Urinary bladder (tissue), 4 donors: ENCODE measurements around the gene DGKG. TPM values are rescaled to one million over a fixed set of nuclear protein-coding genes. Genes with fewer than 3 reads are reported as not detected.

ENCODE experiments used
- DNase-seq: peaks from one replicate; pipeline ENCODE4 v3.0.0-alpha.2; 2015; ENCODE audit errors: extremely low spot score
- H3K27ac ChIP-seq: one replicate; pipeline ENCODE4 v1.5.1; 2013; ENCODE audit warnings: low read depth, mild to moderate bottlenecking, moderate library complexity
- H3K36me3 ChIP-seq: one replicate; pipeline ENCODE4 v1.6.1; 2013; ENCODE audit warnings: mild to moderate bottlenecking, moderate library complexity; ENCODE audit not compliant: insufficient read depth
- H3K4me1 ChIP-seq: one replicate; pipeline ENCODE4 v1.6.1; 2013; ENCODE audit warnings: mild to moderate bottlenecking, moderate library complexity; ENCODE audit not compliant: insufficient read depth
- H3K4me3 ChIP-seq: one replicate; pipeline ENCODE4 v1.5.1; 2013; ENCODE audit warnings: low read depth, low read length
- WGBS: extraction: QIAGEN DNeasy Blood & Tissue Kit; methylation state at CpG from one replicate; pipeline ENCODE4 v1.1.7; 2013; 5-methylcytosine and 5-hydroxymethylcytosine counted together
- polyA plus RNA-seq: library from polyadenylated mRNA; stranded (reverse); fragments of 200-250 nt; gene quantifications from one replicate; pipeline ENCODE4 v1.2.3, GENCODE V29; 2013
- total RNA-seq: library from RNA; depleted of rRNA; stranded (reverse); fragments of >200 nt; gene quantifications from one replicate; pipeline ENCODE4 v1.2.3, GENCODE V29; 2014
- donor health status: healthy with polysubstance abuse.
- donor health status: healthy.

The DGKG gene
- total and polyA plus RNA-seq, 2 donors, result 4.2 to 9.3 TPM

DNA sequence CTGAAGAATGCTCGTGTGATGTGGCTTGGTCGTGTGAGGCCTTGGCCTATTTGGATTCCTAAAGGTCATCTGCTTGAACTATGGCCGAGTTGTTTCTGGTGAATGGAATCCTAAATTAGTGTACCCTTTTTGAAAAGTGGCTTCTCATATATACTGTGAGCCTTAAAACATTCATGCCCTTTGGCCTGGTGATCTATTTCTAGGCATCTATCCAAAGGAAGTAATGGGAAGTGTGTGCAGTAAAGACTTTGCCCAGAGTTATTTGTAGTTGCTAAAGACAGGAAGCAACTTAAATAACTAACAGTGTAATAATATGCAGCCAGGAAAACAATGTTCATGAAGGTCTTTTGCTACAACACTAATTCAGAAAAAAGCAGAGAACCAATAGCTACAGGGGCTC, 3.0 kb downstream of the DGKG start:
- Histone ChIP-seq H3K36me3 (no peaks in the 10 kb centered on the region), H3K27ac (no peak overlapping the region), H3K4me3 (no peak overlapping the region), H3K4me1 (peaks cover 2% of the 10 kb centered on the region)
- DNase-seq, result no peak
- 74% methylated on average over 3 of the region's 3 CpGs for WGBS

GRCh38 chr3:186356152-186356551, 5.9 kb downstream of the DGKG start:
- WGBS, result 90% methylated on average over 5 of the region's 5 CpGs
- Histone ChIP-seq H3K4me3 (no peak overlapping the region), H3K4me1 (peaks cover 2% of the 10 kb centered on the region), H3K27ac (no peak overlapping the region), H3K36me3 (no peaks in the 10 kb centered on the region)
- no peak for DNase-seq

DNA sequence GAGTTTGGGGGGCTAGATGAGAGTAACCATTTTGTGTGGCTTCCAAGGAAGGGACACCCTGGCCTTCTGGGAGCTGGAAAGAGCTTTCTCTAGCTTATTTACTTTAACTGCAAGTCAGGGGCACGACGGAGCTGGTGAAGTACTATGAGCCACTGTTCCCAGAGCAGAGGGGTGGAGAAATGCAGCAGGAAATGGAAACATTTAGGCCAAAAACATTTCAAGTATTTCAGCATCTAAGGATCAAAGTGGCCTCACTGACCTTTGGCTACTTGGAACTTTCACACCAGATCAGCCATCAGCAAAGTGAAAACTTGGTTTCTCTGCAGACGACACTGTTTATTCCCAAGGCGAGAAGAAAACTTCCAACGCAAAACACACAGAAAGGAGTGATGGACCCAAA, 7.9 kb downstream of the DGKG start:
- H3K27ac ChIP-seq, result no peak overlapping the region
- no peaks in the 10 kb centered on the region for H3K36me3 ChIP-seq
- H3K4me3 ChIP-seq, result no peak overlapping the region
- no peak for DNase-seq
- H3K4me1 ChIP-seq, result no peaks in the 10 kb centered on the region
- 59% methylated on average over 5 of the region's 5 CpGs for WGBS

DNA sequence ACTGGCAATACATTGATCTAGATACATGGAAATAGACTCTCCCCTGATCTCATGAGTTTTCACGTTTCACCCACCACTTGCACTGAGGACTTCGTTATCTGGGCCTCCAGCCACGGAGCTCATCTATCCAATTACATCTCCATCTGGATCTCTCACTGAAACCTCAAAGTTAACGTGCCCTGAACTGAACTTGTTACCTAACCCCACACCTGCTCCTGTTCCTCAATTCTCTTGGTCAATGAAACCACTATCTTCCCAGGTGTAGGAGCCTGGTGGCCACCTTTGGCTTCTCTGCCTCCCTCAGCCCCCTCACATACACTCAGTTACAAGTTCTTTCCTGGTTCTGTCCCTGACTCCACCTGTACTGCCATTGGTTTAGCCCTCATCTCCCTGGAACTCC, 9.7 kb downstream of the DGKG start:
- 84% methylated on average over 4 of the region's 4 CpGs for WGBS
- no peak for DNase-seq
- H3K27ac ChIP-seq, result no peak overlapping the region
- no peak overlapping the region for H3K4me3 ChIP-seq
- no peaks in the 10 kb centered on the region for H3K36me3 ChIP-seq
- H3K4me1 ChIP-seq, result no peaks in the 10 kb centered on the region

DNA sequence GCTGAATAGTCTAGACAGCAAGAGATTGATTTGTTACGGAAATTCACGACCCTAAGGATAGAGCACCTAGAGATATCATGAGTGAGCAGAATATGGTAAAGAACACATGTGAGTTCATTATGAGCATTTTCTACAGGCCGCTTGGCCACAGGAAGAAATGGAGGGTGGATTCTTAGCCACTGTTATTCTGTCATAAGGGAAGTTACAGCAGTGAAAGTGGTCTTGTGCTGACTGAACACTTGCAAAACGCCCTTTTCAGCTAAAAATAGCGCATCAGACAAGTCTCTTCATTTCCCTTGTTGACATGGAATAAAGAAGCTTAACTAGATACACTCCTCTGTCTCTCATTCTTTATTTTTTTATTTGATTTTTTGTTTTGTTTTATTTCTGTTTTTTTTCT, 19.8 kb downstream of the DGKG start:
- WGBS, result 77% methylated on average over 5 of the region's 5 CpGs
- DNase-seq, result no peak
- Histone ChIP-seq H3K27ac (no peak overlapping the region), H3K4me1 (no peaks in the 10 kb centered on the region), H3K36me3 (no peaks in the 10 kb centered on the region), H3K4me3 (no peak overlapping the region)

DNA sequence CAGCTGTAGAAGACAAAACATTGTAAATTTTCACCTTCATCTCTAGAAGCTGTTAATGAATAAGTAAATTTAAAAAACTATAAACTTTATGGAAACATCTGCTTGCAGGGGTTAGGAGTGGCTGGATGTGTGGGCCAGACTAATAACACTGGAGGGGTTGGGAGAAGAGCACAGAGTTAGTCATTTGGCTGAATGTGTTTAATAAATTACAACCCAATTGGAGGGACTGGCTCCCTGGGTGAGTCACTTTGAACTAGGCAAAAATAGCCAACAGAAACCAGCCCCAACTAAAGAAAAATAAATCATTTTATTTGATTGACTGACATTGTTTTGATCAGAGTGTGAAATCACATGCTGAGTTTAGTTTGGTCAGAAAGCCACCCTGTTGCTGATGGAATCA, 21.8 kb downstream of the DGKG start:
- no peaks in the 10 kb centered on the region for H3K36me3 ChIP-seq
- no peak overlapping the region for H3K4me3 ChIP-seq
- H3K4me1 ChIP-seq, result no peaks in the 10 kb centered on the region
- no peak for DNase-seq
- no peak overlapping the region for H3K27ac ChIP-seq

DNA sequence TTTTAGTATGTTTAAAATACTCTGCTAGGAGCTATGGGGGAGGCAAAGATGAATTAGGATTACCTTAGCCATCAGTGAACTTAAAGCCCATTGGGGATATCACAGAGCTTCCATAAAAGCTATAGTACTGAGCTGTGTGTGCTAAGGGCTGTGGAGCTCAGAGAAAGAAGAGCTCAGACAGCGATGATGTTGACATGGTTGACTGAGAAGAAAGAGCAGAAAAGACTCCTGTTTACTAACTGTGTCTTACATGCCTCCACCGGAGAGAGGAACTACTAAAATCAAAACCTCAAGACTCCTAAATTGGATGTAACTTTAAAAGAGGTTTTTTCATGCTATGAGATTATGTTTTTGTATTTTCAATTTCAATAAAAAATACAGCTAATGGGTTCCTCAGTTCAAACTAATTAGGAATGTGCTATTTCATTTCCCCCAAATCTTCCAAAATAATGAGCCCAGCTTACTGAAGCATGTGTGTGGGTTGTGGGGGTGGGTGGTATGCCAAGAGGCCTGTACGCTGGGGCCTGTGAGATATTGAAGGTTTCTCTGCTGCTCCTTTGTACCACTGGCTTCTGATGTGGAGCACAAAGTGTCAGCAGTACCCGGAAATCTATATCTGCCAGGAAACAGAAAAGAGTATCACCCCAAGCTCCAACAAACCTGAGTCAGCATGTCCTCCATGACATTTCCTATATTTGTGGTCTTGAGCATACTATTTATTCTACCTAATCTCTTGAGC, 22.7 kb downstream of the DGKG start:
- 83% methylated on average over 4 of the region's 4 CpGs for WGBS
- Histone ChIP-seq H3K27ac (no peak overlapping the region), H3K4me3 (no peak overlapping the region), H3K36me3 (no peaks in the 10 kb centered on the region), H3K4me1 (no peaks in the 10 kb centered on the region)
- DNase-seq, result no peak

- Histone ChIP-seq H3K4me3 (no peak overlapping the region), H3K4me1 (no peaks in the 10 kb centered on the region), H3K36me3 (no peaks in the 10 kb centered on the region), H3K27ac (no peak overlapping the region)
- DNase-seq, result no peak
Measured at GRCh38 chr3:186333256-186333655, 28.8 kb downstream of the DGKG start.

GRCh38 chr3:186330772-186331460, 31.1 kb downstream of the DGKG start:
- DNase-seq, result no peak
- no peaks in the 10 kb centered on the region for H3K4me1 ChIP-seq
- H3K27ac ChIP-seq, result no peak overlapping the region
- no peaks in the 10 kb centered on the region for H3K36me3 ChIP-seq
- no peak overlapping the region for H3K4me3 ChIP-seq
- WGBS, result 82% methylated on average over 6 of the region's 6 CpGs

DNA sequence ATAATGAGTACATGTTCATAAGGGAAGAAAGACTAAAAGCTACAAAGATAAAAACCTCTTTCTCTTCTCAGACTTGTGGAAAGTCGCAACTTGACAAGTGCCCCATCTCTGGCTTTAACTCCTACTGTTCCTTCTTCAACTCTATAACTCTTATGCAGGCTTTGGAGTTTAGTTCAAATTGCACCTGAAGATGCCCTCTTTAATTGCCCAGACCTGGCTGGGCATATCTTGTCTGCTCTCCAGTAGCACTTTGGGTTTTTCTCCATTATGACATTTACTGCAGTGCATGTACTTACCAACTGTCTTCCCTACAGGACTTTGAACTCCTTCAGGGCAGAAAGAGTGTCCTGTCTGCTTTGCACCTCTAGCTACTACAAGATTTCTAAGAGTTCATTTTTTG, 32.4 kb downstream of the DGKG start:
- 86% methylated on average over 1 of the region's 1 CpG for WGBS
- no peaks in the 10 kb centered on the region for H3K36me3 ChIP-seq
- no peaks in the 10 kb centered on the region for H3K4me1 ChIP-seq
- H3K4me3 ChIP-seq, result no peak overlapping the region
- no peak overlapping the region for H3K27ac ChIP-seq
- no peak for DNase-seq

- Histone ChIP-seq H3K4me3 (no peak overlapping the region), H3K4me1 (no peaks in the 10 kb centered on the region), H3K27ac (no peak overlapping the region), H3K36me3 (no peaks in the 10 kb centered on the region)
- WGBS, result 88% methylated on average over 2 of the region's 2 CpGs
- no peak for DNase-seq
Measured at GRCh38 chr3:186327912-186328487, 34.0 kb downstream of the DGKG start.

GRCh38 chr3:186322761-186323160, 39.3 kb downstream of the DGKG start:
- Histone ChIP-seq H3K4me3 (no peak overlapping the region), H3K4me1 (no peaks in the 10 kb centered on the region), H3K36me3 (no peaks in the 10 kb centered on the region), H3K27ac (no peak overlapping the region)
- no peak for DNase-seq
- WGBS, result 61% methylated on average over 5 of the region's 5 CpGs

GRCh38 chr3:186321746-186322145, 40.3 kb downstream of the DGKG start:
- Histone ChIP-seq H3K36me3 (no peaks in the 10 kb centered on the region), H3K4me1 (no peaks in the 10 kb centered on the region), H3K27ac (no peak overlapping the region), H3K4me3 (no peak overlapping the region)
- no peak for DNase-seq
- 93% methylated on average over 3 of the region's 3 CpGs for whole genome bisulfite sequencing

GRCh38 chr3:186320862-186321568, 41.0 kb downstream of the DGKG start:
- Histone ChIP-seq H3K27ac (no peak overlapping the region), H3K4me3 (no peak overlapping the region)
- WGBS, result 56% methylated on average over 4 of the region's 4 CpGs

More at GRCh38 chr3:186320862-186321568, 41.0 kb downstream of the DGKG start:
- no peak for DNase-seq
- Histone ChIP-seq H3K36me3 (no peaks in the 10 kb centered on the region), H3K4me1 (no peaks in the 10 kb centered on the region)
